ENCODE data around the gene TRIM54.
"Not testable (repeated sequence)": the region's sequence is repeated elsewhere in the genome, so short reads cannot be mapped to it uniquely, and the experiment has no call there.

The TRIM54 gene

DNA sequence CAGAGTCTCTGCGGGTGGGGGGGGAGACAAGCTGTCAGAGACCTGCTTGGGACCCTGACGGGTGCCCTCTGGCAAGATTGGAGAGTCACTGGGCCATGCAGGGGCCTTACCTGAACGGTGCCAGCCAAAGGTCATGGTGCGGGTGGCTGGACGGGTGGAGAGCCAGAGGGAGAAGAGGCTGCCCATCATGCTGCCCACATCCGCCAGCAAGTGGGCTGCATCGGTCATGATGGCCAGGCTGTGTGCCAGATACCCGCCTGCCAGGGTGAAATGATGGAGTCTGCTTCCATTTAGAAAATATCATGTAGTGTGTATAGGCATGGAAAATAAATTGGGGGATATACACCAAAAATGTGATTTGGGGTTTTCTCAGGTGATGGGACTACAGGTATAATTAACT is 24.2 kb upstream of the TRIM54 start:
- no peak for DNase-seq (ENCODE audit: low spot score)

DNA sequence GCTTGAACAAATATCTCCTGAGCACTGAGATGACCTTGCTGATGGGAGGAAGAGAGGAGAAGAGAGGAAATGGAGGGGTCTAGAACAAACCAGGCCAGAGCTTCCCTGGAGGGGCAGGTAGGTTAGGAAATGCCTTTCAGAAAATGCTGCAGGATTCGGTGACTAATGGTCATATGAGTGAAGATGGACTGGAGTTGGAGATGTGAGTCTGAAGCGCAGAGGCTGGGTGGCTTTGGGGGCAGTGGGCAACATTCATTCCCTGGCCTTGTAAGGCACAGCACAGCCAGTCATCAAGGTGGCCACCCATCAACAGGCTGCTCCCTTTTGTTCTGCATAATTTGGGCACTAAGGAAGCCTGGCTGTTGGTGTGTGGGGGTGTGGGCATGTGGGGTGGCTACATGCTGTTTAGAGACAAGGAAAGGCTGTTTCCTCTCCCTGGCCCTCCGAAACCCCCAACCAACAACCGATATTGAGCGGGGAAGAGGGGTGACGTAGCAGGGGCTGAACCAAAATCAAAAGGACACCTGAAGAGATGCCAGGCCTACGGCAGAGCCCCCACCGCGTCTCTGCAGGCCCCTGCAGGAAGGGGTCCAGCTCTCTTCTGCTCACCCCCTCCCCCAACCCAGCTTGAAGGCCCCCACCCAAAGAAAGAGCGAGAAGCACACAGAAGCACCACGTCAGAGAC is 20.8 kb upstream of the TRIM54 start:
- DNase-seq (ENCODE audit: low spot score) = no peak

DNA sequence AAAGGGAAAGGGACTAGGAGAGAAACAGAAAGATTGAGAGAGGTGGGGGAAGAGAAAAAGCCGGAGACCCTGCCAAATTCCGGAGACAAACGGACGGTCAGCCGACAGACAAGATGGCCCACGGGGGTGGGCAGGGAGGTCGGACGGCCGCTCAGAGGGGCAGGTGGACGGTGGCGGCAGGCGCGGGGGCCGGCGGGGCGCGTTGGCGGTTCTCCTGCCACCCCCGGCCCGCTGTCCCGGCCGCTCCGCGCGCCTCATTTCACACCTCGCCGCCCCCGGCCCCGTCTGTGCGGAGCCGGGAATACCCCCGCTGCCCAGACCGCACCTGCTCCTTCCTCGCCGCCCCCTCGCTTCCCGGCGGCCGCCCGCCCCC is 20.3 kb upstream of the TRIM54 start:
- DNase-seq (ENCODE audit: low spot score) = no peak

DNA sequence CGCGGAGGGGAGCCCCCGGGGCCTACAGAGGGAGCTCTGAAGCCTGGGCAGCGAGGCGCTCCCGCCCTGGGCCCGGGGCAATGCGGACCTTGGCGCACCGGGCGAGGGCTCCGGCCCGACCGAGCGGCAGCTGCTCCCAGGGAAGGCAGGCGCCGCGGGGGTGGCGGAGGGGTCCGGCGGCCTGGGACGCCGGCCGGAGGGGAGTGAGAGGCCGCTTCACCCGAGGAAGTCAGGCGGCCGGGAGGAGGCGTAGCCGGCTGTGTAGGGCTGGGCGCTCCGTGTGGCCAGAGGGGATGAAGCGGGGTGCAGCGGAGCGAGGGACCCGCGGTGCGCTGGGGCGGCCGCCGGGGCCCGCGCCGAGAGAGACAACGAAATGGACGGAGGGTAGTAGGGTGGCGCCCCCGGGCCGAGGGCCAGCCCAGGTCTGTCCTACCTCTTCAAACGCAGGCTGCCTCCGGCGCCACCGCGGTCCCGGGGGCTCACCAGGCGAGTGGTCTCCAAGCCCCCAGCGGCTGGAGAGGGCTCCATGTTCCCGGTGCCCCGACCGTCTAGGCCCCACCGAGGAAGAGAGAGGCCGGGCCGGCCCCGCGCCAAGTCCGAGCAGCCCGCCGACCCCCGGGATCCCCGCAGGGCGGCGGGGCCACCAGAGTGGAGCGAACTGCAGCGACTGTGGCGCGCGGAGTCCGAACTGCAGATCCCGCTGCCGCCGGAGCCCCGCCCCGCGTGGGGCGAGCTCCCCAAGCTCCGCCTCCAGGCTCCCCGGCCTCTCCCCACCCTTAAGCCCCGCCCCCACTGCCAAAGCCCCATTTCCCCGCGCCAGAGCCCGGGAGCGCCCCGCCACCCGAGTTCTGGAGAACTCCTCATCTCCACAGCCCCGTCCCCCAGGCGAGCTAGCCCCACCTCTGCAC is 19.6 kb upstream of the TRIM54 start, which contains the start of gene SLC30A3:
SLC30A3 (minus strand) TSS at position 669 of the 908 bp plus-strand sequence; CDS start at position 528, 141 bp downstream.
- DNase-seq (ENCODE audit: low spot score) = no peak

DNA sequence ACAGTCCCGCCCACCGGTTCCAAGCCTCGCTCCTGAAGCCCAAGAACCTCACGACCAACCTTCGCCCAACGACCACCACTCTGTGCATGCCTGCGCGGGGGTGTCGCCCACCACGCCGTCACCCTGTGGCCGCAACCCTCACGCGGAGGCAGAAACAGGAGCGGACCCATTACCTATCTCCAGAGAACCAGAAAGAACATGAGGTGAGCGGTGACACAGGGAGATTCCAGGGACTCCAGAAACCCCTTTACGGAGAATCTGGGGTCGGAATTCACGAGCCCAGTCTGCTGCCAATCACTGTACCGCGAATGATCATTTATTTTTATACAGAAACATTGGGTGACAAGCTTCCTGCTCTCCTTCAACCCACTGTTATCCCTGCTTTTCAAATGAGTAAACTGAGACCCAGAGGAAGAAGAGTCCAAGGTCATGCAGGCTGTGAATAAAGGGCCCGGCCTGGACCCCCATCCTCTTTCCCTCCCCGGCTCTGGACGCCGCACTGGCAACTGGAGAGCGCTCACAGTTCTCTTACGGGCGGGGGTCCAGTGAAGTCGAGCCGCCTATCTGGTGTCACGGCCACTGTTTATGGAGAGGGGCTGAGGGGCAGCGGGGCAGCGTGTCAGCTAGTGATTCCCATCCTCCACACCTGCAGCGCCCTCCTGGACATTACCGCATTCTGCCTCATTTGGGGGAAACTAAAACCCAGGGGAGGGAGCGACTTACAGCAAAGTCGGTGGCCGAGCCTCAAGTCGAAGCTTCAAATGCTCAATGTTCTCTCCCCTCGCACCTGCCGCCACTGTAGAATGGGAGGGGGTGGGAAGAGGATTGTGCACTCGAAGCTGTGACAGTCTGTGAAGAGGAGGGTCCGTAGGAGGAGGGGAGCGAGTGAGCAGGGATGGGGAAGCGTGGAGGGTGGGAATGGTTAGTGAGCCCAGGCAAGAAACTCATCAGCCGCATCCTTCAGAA is 18.7 kb upstream of the TRIM54 start:
- no peak for DNase-seq (ENCODE audit: low spot score)

DNA sequence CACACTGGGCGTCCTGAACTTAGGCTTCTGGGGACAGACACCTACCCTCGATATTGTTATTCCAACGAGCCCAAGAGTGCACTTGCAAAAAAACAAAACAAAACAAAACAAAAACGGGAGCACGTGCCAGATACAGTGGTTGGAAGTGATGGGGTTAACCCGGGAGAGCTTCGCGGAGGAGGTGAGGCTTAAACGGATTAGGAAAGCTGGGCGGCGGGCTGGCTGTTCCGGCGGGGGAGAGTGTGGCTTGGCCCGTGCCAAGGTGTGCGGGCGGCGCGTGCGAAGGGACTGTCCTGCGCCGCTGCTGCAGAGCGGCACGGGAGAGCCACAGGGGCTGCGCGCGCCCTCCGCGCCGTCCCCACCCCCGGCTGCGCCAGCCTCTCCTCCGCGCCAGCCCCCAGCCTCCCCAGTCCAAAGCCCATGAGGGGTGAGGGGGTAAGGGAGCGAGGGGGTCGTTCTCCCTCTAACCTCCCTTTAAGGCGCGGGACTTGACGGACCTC is 17.9 kb upstream of the TRIM54 start:
- DNase-seq (ENCODE audit: low spot score) = no peak

DNA sequence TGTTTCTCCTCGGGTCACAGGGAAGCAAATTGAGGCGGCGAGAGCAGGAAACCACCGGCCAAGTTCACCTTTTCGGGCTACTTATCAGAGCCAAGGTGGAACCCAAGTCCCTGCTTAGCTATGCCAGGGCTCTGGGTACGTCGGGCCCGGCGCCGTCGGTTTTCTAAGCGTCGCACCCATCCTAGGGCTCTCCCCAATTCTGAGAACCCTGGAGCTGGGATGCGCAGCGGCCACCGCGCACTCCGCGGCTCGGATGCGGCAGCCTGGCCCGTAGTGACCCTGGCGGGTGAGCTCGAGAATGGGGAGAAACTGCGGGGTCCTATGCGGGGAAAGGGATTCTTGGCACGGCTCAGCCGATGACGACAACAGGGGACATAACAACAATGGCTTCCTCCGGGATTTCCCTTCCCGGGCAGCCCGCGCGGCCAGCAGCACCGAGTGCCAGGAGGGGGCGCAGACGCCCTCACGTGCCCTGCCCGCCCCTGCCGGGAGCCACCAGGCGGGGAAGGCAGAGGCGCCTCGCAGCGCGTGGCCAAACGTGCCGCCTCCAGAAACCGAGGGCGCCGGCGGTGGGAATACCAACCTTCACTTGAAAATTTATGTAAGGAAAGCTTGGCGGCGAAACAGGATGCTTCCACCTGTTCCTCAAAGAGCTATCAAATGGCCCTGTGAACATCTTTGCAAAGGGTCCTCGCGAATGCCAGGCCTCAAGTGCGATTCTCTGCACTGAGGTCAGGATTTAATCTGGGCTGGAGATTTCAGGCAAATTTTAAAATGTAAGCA is 17.3 kb upstream of the TRIM54 start:
- peak; percentile 12 for DNase-seq (ENCODE audit: low spot score)

DNA sequence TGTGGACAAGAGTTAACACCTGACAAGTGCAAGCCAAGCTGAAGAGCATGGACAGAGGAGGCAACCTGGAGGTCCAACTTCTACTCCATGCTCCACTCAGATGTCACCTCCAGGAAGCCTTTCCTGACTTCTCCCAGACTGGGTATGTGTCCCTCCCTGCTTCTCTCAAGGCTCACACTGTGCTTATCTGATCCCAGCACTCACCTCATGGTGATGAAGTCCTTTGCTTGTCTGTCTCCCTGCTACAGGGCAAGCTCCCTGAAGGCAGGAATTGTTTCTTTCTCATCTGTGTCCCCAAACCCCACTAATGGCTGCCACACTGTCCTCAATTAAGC is 16.7 kb upstream of the TRIM54 start:
- DNase-seq (ENCODE audit: low spot score) = no peak

DNA sequence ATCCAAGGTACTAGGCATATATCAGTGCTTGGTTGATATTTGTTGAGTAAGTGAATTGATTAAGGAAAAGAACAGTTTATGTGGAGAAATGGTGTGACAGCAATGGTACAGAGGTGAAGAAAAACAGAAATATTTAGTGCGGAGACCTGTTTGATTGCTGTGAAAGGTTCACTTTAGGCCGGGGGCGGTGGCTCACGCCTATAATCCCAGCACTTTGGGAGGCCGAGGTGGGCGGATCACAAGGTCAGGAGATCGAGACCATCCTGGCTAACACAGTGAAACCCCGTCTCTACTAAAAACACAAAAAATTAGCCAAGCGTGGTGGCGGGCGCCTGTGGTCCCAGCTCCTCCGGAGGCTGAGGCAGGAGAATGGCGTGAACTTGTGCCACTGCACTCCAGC is 13.9 kb upstream of the TRIM54 start:
- DNase-seq (ENCODE audit: low spot score) = not testable (repeated sequence)

DNA sequence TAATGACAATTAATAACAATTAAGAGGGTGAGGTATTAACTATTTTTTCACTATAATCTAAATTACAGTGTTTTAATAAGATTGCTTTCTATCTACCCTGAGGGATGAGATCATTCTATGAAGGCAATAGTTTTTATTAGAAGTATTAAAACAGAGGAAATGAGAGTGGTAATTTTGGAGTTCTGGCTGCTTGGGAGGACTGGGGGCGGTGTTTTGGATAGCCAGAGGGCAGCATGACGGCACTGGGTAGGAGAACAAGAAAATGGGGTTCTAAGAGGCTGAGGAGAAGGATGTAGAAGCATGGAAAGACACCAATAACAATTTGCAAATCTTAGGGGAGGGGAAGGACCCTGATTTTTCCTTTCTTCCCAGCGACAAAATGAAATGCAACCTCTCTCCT is 12.1 kb upstream of the TRIM54 start:
- no peak for DNase-seq (ENCODE audit: low spot score)

DNA sequence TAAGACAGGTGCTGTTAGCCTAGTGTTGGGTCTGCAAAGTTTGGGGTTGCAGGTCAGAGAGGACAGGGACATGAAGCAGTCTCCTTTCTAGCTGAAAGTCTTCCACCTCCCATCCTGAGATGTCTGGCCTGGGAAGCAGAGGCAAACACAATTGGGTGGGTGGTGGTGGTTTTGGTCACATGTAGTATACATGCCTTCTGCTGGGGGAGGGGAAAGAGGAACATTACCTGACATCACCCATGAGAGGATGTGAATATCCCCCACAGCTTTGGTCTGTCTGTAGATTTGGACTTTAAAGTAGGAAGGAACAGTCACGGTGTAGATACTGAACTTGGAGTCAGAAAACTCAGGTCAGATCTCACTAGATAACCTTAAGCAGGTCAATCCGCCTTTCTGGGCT is 11.6 kb upstream of the TRIM54 start:
- DNase-seq (ENCODE audit: low spot score) = no peak

DNA sequence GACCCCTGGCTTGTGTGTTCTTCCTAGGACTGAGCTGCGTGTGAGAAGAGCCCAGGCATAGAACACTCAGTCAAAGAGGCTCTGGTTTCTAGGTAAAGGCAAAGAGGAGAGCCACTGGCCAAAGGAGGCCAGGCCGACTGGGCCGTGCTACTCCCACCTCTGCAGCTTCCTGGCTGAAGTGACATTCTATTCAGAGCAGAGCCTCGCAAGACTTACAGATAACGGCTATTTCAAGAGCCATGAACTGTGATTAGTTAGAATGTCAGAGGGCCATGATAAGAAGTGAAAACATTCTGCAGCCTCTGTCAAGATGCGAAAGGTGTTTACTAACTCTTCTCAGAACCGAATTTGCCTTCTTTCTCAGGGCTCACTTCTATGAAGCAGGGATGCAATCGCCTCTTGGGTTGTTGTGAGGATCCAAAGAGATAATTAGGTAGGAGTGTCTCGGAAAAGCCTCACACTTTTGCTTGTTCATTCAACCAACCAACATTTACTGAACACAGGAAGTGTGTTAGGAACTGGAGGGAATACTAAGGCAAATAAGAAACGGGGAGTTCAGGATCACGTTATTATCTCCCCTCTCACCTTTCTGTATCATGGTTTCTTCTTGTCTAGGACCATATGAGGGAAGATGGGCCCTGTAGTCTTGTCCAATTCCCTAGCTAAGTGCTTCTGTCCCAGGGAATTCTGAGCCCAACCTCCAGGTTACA is 10.4 kb upstream of the TRIM54 start:
- DNase-seq (ENCODE audit: low spot score) = no peak

DNA sequence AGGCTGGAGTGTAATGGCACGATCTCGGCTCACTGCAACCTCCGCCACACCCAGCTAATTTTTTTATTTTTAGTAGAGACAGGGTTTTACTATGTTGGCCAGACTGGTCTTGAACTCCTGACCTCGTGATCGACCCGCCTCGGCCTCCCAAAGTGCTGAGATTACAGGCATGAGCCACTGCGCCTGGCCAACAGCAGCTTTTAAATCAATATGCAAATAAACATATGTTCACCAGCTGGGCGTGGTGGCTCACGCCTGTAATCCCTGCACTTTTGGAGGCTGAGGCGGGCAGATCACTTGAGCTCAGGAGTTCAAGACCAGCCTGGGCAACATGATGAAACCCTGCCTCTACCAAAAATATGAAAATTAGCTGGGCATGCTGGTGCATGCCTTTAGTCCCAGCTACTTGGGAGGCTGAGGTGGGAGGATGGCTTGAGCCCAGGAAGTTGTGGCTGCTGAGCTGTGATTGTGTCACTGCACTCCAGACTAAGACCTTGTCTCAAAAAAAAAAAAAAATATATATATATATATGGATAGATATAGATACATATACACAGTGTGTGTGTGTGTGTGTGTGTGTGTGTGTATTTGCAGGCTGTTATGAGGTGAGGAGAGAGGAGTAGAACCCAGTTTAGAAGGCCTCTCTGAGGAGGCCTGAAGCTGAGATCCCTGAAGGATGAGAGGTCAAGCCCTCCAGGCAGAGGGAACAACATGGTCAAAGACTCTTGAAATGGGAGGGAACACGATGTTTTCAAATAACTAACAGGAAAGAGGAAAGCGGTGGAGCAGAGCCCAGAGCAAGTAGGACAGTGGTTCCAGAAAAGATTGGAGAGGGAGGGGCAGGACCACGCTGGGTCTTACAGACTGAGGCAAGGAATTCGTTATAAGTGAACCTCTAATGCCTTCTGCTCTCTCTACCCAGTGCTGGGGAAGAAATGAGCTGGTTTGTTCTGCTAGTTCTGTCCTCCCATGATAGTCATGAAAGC is 9.4 kb upstream of the TRIM54 start:
- not testable (repeated sequence) for DNase-seq (ENCODE audit: low spot score)

DNA sequence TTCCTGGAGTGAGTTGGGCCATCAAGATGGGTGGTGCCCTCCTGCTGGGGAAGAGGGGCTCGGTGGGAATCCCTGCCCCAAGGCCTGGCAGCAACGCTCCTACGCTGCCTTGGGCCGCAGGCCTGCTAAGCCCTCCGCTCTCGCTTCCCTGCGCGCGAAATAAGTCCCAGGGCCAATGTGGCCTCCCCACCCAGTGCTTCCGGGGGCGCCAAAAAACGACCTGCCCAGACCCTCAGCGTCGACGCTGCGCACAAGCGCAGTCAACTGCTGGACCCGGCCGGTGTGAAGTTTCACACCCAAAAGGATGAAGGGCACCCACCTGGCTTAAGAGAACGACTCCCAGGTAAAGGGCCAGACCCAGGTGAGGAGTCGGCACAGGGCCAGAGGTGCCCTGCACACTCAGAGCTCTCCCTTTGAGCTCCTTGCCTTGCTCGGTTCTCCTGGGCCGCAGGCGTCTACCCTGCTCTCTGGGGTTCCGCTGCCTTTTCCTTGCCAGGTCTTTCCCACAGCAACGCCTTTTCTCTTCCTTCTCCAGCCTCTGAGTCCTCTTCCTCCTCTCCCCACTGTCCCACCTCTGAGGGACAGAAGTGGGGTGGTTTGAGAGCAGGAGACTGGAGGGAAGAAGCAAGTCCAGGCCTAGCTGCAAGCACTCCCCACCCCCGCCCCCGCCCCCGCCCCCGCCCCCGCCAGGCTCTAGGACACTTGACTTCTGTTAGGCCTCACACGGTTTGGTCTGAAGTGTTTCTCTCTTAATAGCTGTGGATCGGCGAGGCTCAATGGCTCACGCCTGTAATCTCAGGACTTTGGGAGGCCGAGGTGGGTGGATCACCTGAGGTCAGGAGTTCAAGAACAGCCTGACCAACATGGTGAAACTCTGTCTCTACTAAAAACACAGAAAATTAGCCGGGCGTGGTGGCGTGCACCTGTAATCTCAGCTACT is 6.7 kb upstream of the TRIM54 start, which contains the start of gene DNAJC5G:
DNAJC5G (plus strand) TSS at position 223 of the 940 bp plus-strand sequence. CDS start 1,296 bp downstream, outside the sequence.
- no peak for DNase-seq (ENCODE audit: low spot score)

DNA sequence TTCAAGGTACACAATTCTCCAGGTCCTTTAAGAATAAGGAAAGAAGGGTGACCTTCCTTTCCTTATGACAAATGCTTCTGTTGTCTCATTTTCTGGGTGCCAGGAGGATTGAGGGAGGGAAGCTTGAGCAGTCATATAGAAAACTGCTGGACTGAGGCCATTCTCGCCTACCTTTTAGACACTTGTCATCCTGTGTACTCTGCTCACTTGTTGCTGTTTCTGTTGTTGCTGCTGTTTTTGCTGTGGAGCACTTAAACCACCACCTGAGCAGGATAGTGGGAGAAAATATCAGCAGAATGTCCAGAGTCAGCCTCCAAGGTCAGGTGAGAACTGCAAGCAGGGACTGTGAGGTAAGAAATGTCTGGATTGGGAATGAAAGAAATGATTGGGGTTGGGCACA is 4.2 kb upstream of the TRIM54 start:
- no peak for DNase-seq (ENCODE audit: low spot score)

DNA sequence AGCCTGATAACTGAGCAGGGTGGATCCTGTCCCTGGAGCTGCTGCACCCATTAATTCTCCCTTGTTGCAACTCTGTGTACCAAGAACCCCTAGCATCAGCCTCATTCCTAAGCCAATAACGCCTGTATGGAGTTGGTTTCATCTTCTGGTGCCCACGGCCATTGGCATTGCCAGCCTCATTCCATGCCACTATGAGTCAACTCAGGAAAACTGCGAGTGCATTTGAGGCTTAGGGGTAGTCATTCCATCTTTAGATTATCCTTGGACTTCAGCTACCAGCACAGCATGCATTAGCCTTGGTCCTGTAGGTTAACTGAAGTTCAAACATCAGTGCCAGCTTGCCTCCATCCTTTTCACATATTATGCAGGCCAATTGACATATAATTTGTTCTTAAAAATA is 1.4 kb upstream of the TRIM54 start:
- no peak for DNase-seq (ENCODE audit: low spot score)

DNA sequence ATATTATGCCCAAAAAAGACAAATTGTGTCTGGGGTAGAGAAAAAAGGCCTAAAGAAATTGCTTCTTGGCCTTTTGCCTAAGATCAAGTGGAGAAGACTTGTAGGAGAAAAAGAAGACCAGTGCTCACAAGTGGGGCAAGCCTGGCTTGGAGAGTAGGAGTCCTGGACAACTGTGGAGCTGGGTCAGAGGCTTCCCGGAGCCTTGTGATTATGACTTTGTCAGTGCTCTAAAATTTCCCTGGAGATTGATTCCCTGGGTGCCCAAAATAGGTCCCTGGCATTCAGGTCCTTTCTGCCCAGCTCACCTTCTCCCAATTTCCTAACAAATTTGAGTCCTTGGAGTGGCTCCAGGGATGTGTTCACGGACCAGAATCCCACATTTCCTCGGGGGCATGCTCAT is 787 bp upstream of the TRIM54 start:
- DNase-seq (ENCODE audit: low spot score) = no peak

DNA sequence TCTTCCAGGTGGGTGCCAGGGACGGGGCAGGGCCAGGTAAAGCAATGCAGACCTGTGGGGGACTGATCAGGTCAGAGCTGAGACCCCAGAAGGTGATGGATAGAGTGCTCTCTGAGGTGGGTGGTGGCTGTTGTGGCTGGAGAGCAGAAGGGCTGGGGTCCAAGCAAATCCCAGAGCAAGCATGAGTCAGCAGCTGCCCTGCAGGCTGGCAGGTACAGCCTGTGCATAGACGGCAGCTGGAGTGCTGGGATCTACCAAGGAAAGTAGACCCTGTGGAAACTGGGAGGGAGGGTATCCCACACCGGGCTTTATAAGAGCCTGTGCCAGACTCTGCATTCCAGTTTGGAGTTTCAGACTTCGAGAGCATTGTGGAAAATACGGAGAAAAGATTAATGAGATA is 663 bp downstream of the TRIM54 start:
- DNase-seq (ENCODE audit: low spot score) = no peak
